HG03196 (cell line): ENCODE measurements around the gene CSF3R.
A peak's percentile ranks its signal among the peaks of the same experiment; 100 is the strongest.
"Not testable (repeated sequence)": the region's sequence is repeated elsewhere in the genome, so short reads cannot be mapped to it uniquely, and the experiment has no call there.

ENCODE experiments used
- ATAC-seq: cut with Tn5 transposase; IDR thresholded peaks from one replicate; pipeline ENCODE4 v1.9.1; 2021; ENCODE audit not compliant: unreplicated experiment

Gene CSF3R

GRCh38 chr1:36484099-36484498, 1.4 kb upstream of the CSF3R start:
- no peak for ATAC-seq

DNA sequence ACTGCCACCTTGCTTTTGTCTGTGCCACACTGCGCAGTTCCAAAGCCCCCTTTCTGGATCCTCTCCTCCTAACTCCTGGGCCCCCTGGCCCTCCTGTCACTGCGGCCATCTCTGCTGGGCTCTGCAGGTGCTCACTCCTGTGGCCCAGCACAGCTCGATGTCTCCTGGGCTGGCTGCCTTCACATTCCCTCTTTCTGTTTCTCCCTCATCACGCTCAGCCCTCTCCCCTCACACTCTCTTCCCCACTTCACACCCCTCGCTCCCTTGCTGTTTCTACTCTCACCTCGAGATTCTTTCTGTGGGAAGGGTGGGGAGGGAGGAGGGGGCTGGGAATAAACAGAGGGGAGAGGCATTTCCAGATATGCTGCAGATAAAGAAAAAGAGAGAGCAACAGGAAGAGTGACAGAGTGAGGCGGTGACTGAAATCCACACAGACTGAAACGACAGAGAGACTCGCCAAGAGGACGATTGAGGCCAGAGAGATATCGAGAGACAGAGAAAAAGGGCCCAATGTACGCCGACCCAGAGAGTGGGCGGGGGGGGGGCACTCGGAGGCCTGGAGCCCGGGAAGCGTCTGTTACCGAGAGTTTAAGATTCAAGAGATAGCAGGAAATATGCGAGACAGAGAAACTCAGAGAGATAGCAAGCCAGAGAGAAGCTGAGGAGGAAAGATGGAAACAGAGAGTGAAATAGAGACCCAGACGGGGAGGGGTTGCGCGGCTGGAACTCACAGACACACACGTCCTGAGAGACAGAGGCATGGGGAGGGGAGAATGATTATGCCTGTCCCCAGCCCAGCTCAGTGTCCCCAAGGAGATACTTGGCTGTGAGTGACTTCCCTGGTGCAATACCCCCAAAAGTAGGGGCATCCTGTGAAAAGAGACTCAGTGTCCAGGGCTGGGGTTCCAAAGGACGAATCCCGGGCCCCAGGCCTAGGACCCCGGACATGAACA, 666 bp downstream of the CSF3R start:
- ATAC-seq, result no peak

DNA sequence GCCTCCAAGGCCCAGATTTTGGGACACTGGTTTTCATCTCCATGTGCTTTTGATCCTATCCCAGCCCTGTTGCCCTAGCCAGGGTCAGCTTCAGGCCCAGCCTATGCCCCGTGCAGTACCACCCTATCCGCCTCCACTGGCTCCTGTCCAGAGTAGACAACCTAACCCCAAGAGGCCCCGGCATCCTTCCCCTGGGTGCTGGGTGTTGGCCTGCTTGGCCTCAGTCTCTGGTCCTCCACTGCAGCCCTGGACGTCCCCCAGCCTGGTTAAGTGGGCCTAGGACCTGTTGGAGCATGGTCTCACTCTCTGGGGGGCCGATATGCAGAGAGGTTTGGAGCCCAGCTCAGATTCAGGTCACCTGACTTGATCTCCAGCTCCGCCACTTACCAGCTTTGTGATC, 1.6 kb downstream of the CSF3R start:
- no peak for ATAC-seq

GRCh38 chr1:36480161-36480560, 2.6 kb downstream of the CSF3R start:
- ATAC-seq, result no peak

GRCh38 chr1:36479505-36480051, 3.1 kb downstream of the CSF3R start:
- ATAC-seq, result no peak

DNA sequence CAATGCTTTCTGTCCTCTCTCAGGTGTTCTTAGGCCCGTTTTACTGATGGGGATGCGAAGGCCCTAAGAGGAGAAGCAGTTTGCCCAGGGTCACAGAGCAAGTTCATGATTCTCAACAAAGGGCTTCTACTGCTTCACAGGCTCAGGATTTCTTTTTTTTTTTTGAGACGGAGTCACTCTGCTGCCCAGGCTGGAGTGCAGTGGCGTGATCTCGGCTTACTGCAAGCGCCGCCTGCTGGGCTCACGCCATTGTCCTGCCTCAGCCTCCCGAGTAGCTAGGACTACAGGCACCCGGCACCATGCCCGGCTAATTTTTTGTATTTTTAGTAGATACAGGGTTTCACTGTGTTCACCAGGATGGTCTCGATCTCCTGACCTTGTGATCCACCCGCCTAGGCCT, 5.1 kb downstream of the CSF3R start:
- ATAC-seq, result not testable (repeated sequence)

GRCh38 chr1:36476945-36477344, 5.8 kb downstream of the CSF3R start:
- no peak for ATAC-seq

GRCh38 chr1:36475910-36476604, 6.7 kb downstream of the CSF3R start:
- ATAC-seq, result no peak

GRCh38 chr1:36475341-36475740, 7.4 kb downstream of the CSF3R start:
- ATAC-seq, result no peak

DNA sequence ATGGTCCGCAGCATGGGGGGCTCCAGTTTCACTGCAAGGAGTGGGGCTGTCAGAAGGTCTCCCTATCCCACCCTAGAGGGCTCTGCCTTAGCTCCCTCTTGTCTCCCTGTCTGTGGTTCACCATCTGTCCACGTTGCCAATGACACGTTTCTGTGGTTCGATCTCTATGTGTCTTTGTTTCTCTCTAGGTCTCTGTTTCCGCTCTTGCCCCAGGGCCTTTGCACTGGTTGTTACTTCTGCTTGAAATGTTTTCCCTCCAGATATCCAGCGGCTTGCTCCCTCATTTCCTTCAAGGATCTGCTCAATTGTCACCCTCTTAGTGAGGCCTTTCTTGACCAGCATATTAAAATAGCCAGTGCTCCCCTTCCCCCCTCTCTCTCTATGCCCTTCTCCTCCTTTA, 10.1 kb downstream of the CSF3R start:
- ATAC-seq, result no peak

GRCh38 chr1:36471830-36472641, 10.7 kb downstream of the CSF3R start:
- ATAC-seq, result no peak

DNA sequence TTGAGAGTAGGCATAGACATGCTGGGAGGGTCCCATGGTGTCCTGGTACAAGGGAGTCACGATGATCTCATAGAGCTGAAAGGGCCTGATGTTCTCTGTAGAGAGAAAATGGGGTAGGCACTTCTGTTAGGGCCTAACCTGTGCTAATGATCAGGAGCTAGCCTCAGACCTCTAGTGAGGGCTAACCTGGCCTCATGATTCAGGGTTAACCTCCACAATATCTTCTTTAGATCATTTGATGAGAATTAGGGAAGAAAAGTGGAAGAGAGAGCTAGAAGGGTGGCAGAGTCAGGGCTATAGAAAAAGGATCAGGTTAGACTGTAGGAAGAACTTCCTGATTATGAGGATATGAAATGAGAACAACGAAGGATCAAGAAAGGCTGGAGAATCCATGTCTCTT, 13.6 kb downstream of the CSF3R start:
- no peak for ATAC-seq

GRCh38 chr1:36467700-36468455, 14.8 kb downstream of the CSF3R start:
- ATAC-seq, result no peak

GRCh38 chr1:36467027-36467410, 15.7 kb downstream of the CSF3R start:
- ATAC-seq, result no peak

- no peak for ATAC-seq
Measured at GRCh38 chr1:36466370-36467026, 16.2 kb downstream of the CSF3R start.

DNA sequence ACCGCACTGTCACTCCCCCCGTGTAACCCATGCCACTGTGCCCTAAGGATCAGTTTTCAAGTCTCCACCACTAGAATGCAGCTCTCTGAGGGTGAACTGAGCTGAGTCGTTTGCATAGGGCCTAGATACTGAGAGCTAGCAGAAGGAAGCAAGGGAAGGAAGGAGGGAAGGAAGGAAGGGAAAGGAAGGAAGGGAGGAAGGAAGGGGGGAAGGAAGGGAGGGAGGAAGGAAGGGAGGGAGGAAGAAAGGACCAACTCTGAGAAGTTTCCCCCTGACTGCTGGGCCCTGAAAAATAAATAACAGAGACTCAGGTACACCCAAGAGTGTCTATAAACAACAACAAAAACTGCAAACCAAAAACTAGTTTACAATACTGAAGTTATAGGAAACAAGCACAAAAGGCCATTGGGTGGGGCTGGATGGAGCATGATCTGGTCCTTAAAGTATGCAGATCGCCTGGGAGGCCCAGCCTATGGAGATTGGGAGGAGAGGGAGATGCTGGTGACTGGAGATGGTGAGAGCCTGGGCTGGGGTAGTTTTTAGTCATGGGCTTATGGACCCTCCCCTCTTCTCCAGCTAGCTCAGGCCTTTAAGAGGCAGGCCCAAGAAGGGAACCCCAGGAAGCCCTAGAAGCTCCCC, 16.9 kb downstream of the CSF3R start:
- no peak for ATAC-seq

DNA sequence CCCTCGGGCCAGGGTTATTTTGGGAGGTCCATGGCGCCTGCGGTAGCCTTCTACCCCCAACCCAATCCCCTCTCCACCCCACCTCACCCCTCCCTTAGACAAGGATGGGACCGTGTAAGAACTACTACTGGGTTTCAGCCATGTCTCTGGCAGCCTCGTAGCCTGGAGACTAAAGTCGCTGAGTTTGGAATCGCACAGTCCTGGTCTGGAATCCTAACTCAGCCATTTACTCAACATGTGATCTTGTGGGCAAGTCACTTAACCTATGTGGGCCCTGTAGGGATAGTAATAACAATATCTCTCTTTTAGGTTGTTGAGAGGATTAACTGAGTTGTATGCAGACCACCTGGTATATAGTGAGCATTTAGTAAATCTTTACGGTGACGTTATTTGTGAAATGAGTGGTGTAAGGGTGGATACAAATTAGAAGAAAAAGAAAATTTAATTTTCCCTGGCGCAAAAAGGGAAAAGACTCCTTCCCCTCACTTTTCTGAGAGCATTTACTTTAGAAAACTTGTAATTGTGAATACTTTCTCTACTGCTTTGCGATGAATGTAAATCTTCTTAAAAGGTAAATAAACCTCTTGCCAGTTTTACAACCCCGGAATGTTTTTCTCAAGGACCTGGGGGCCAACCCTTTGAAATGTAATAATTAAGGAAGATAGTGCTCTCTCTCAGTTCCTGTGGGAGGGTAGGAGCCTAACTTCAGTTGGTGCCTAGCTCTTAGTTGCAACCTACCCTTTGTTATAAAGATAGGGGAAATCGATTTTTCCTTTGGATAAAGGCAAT, 17.9 kb downstream of the CSF3R start:
- ATAC-seq, result peak; percentile 23

GRCh38 chr1:36463803-36464604, 18.7 kb downstream of the CSF3R start, which contains the start of gene MRPS15:
TSS of gene MRPS15 (minus strand) at chr1:36464384. CDS start at chr1:36464275, 109 bp downstream.
- ATAC-seq, result peak; percentile 82
